HepG2 (cell line): ENCODE data around the gene ARHGAP19. TPM values are rescaled to one million over a fixed set of nuclear protein-coding genes. Genes with fewer than 3 reads are reported as not detected.

Experiments used
- ETS1 ChIP-seq: sonication (generic); formaldehyde crosslinking; IDR thresholded peaks from 2 replicates; pipeline ENCODE4 v1.4.0; 2020; ENCODE audit warnings: missing genetic modification reagents
- HMG20A ChIP-seq: IDR thresholded peaks from 2 replicates; pipeline ENCODE4 v1.6.1; 2016; ENCODE audit warnings: borderline replicate concordance
- HOMEZ ChIP-seq: IDR thresholded peaks from 2 replicates; pipeline ENCODE4 v1.6.1; 2016; ENCODE audit warnings: low read depth
- IRF1 ChIP-seq: sonication (generic); formaldehyde crosslinking; IDR thresholded peaks from 2 replicates; pipeline ENCODE4 v1.4.0; 2020; ENCODE audit warnings: low read depth, mild to moderate bottlenecking, missing genetic modification reagents
- IRF2 ChIP-seq: IDR thresholded peaks from 2 replicates; pipeline ENCODE4 v1.6.1; 2018; ENCODE audit warnings: missing genetic modification reagents, missing compliant biosample characterization
- MXD4 ChIP-seq: IDR thresholded peaks from 2 replicates; pipeline ENCODE4 v1.6.1; 2016; ENCODE audit warnings: mild to moderate bottlenecking, missing biosample characterization, missing genetic modification reagents
- NR2C2 ChIP-seq: sonication (generic); formaldehyde crosslinking; IDR thresholded peaks from 2 replicates; pipeline ENCODE4 v1.4.0; 2020; ENCODE audit warnings: missing genetic modification reagents, mild to moderate bottlenecking, moderate library complexity, borderline replicate concordance
- REPIN1 ChIP-seq: sonication (generic); formaldehyde crosslinking; IDR thresholded peaks from 2 replicates; pipeline ENCODE4 v1.8.0; 2022; ENCODE audit warnings: missing genetic modification reagents, low read depth, mild to moderate bottlenecking, borderline replicate concordance
- TFE3 ChIP-seq: IDR thresholded peaks from 2 replicates; pipeline ENCODE4 v1.6.1; 2016
- ZBTB40 ChIP-seq, 2 experiments: fragments of 450-650 bp in 1 of 2; sonication (generic) in 1 of 2; formaldehyde crosslinking in 1 of 2; IDR thresholded peaks; 2 replicates each; pipeline versions ENCODE4 v1.6.1 to v1.8.0; 2016 to 2022; ENCODE audit warnings: antibody characterized with exemption in 1 of 2, mild to moderate bottlenecking in 1 of 2, missing genetic modification reagents in 1 of 2
- ZNF205 ChIP-seq: IDR thresholded peaks from 2 replicates; pipeline ENCODE4 v1.6.1; 2018; ENCODE audit warnings: missing biosample characterization, missing genetic modification reagents
- ZNF614 ChIP-seq: IDR thresholded peaks from 2 replicates; pipeline ENCODE4 v1.6.1; 2018; ENCODE audit warnings: missing biosample characterization, missing genetic modification reagents, inconsistent platforms, borderline replicate concordance
- ZNF652 ChIP-seq: IDR thresholded peaks from 2 replicates; pipeline ENCODE4 v1.6.1; 2016; ENCODE audit warnings: low read depth, borderline replicate concordance
- ZNF672 ChIP-seq: sonication (generic); formaldehyde crosslinking; IDR thresholded peaks from 2 replicates; pipeline ENCODE4 v1.8.1; 2022; ENCODE audit warnings: missing genetic modification reagents
- polyA plus RNA-seq, 8 experiments: library from polyadenylated mRNA; depleted of rRNA in 3 of 8; stranded (reverse) in 7 of 8; unstranded in 1 of 8; fragments of >200 nt; fragmentation: Illumina TruSeq in 4 of 8; extraction: Trizol in 4 of 8; gene quantifications; 2 replicates each; pipeline versions ENCODE4 v1.2.1 to v1.2.3, GENCODE V29; 2011 to 2016; ENCODE audit warnings: low read depth in 4 of 8, missing spikeins in 1 of 8, mixed read lengths in 1 of 8; ENCODE audit not compliant: insufficient read depth in 1 of 8
- total RNA-seq, 5 experiments: library from RNA; depleted of rRNA; stranded (reverse); fragments of >200 nt; fragmentation: Illumina TruSeq; extraction: Trizol; gene quantifications; 2 replicates each; pipeline ENCODE4 v1.2.3, GENCODE V29; 2016; ENCODE audit warnings: low read depth in 1 of 5

ARHGAP19 gene
- total and polyA plus RNA-seq, 2 of the 13 experiments (the other 11 are each of a cell fraction or from before 2014, with no cell fraction given) = 7.6 to 10.0 TPM

GRCh38 chr10:97334370-97335175, 42.1 kb upstream of the ARHGAP19 start, which contains the start of gene FRAT2 (continued):
- TF ChIP-seq ZBTB40 (IDR thresholded peaks at IDR 0.05) = no peak
- TF ChIP-seq ZBTB40 (CRISPR knock-in tag; IDR thresholded peaks at IDR 0.05) = no peak; the same call in 1 of the 2 replicates
- TF ChIP-seq ZNF614 (CRISPR knock-in tag) = no peak; the same call in 1 of the 2 replicates
- TF ChIP-seq HMG20A (CRISPR knock-in tag) = no peak
- no peak for TF ChIP-seq ZNF652 (CRISPR knock-in tag)
- peak; percentile 91 for TF ChIP-seq MXD4
- TF ChIP-seq ETS1 (CRISPR knock-in tag) = no peak; the same call in 1 of the 2 replicates
- TF ChIP-seq REPIN1 (CRISPR knock-in tag) = peak; percentile 49
- no peak; the same call in 1 of the 2 replicates for TF ChIP-seq NR2C2 (CRISPR knock-in tag)
- TF ChIP-seq IRF1 (CRISPR knock-in tag) = peak; percentile 81
- peak; percentile 73 for TF ChIP-seq IRF2
- no peak for TF ChIP-seq ZNF672
- TF ChIP-seq HOMEZ (CRISPR knock-in tag) = no peak; the same call in 1 of the 2 replicates
- TF ChIP-seq ZNF205 (CRISPR knock-in tag) = no peak
- TF ChIP-seq TFE3 (CRISPR knock-in tag) = peak; percentile 74; the same call in 1 of the 2 replicates
